CD4-positive, alpha-beta T cell treated with Interferon gamma for 1 hour (primary cell): Measurements from ENCODE around the gene TNFRSF14.

Experiments
- DNase-seq: peaks from one replicate; pipeline ENCODE4 v3.0.0-alpha.2; 2020

The TNFRSF14 gene

DNA sequence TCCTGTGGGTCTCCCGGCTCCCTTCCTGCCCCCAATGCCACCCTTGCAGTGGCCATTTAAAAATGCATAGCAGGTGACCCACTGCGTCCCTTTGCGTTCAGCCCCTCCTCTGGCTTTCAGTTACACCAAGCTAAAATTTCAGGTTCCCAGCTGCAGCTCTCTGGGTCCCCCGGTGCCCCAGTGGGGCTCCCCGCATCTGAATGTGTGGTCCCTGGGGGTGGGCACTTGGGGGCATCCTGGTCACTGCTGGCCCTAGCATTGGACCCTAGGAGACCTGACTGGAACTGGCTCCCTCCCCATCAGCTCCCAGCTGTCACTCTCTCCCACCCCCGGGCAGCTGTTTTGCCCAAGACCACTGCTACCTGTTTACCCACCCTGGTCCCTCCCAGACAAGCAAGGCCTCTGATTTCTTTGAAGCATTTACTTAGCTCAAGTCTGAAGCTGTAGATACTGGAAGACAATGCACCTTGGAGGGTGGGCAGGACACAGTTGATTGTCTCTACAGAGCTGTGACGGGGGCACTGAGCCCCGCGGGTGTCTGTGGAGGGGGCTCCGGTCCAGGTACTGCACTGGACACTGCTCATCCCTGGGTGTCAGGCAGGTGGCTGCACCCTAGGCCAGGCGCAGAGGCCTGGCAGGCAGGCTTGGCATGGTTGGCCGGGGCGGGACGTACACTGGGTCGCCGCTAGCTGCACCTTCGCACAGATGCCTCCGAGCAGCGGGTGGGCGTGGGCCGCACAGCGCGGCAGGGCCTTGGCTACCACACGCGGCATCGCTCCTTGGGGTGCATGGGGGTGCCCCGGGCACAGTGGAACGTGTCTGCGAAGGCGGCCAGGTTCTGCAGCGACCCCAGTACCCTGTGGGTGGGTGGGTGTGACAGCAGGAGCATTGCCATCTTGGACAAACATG, 34.3 kb downstream of the TNFRSF14 start:
- no peak for DNase-seq

DNA sequence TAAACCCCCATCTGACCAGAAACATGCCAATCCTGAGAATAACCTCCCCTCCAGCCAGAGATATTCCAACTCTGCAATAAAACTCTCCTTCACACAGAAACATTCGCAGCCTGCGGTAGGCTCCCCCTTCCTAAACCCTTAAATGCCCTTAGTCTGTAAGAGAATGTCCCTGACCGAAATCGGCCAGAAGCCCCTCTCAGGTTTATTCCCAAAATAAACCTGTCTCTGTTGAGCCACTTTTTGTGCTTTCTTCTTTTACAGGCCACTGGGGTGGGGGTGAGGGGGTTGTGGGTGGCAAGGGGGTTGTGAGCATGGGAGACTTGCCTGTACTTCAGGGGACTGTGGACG, 35.0 kb downstream of the TNFRSF14 start:
- DNase-seq = no peak

DNA sequence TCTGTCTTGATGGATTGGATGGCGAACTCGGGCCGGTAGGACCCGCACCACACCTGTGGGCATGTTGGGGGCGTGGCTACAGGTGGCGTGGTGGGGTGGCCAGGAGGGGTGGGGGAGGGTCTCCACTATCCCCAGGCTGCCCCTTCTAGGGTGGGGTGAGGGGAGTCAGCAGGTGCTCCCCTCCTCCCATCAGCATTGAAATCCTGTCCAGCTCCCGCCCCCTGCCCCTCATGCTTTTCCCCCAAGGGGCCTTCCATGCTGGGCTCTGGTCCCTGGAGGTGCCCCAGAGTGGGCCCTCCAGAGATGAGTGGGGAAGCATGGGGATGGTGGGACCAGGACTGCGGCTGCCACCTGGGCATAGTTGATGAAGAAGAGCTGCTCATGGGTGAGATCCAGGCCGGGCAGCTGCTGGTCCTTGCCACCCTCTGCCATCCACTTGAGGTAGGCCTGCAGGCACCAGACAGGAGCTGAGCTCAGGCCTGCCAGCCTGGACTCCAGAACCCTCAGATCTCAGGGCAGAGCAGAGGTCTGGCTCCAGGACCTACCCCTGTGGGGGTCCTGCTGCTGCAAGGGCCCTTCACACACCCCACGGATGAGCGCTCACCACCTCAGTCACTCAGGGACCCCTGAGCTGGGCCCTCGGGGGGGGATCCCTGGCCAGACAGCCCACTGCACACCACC, 35.5 kb downstream of the TNFRSF14 start:
- no peak for DNase-seq

DNA sequence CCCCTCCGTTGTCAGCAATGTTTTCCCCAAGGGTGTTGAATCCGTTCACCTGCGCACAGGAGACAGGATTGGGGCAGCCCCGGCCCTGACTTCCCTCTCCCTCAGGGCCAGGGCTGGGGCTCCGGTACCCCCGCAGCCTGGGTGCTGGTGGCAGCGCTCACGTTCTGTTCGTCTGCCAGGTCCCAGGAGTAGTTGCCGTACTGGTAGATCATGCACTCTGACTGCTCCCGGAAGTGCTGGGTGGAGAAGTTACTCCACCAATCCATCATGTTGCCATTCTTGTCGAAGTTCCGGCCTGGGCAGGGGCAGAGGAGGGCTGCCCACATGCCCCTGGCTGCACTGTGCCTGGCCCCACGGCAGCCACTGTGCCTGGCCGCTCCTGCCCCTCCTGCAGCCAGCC, 36.5 kb downstream of the TNFRSF14 start:
- DNase-seq = no peak

DNA sequence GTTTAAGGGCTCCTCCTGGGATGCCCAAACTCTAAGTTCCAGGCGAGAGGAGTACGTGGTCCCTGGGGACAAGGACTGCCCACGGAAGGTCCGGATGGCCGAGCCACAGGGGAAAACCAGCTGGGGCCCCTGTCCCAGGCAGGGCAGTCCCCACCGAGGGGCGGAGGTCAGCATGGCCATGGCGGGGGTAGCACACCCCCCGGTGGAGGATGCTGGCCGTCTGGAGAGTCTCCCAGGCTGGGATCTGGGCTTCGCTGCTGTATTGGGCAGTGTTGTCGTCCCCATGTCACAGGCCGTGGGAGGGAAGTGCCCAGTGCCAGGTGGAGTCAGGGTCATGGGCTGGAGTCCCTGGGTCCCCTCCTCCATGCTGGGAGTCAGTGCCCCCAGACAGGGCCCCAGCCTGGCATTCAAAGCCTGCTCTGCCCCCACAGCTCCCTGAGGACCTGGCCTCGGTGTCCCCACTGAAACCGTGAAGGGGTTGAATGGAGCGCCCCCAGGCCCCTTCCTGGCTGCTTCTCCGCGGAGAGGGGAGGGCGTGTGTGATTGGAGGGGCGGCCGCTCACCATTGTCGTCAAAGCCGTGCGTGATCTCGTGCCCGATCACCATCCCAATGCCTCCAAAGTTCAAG, 37.2 kb downstream of the TNFRSF14 start:
- no peak for DNase-seq

DNA sequence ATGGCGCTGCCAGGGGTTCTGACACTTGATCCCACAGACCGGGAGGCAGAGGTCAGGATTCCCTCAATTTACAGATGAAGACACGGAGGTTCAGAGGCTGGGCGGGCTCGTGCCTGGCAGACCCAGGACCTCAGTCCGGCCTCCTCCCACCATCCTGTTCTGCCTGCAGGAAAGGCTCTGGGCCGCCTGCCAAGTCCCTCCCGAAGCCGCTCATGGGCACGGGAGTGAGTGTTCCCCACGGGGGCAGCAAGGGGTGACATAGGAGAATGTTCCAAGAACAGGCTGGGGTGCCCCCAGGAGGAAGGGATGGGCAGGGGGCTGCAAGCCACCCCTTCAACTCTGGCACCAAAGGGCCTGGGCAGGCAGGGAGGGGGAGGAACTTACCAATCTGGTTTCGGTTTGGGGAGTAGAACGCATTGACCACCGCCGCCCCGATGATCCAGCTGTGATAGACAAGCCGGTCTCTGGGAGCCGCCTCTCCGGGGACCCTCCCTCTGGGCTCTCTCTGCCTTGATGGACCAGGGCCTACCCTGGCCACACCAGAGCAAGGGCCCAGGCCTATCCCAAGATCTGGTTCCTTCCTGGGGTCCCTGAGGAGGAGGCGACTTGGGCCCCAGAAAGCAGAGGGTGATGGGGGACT, 38.0 kb downstream of the TNFRSF14 start:
- no peak for DNase-seq

DNA sequence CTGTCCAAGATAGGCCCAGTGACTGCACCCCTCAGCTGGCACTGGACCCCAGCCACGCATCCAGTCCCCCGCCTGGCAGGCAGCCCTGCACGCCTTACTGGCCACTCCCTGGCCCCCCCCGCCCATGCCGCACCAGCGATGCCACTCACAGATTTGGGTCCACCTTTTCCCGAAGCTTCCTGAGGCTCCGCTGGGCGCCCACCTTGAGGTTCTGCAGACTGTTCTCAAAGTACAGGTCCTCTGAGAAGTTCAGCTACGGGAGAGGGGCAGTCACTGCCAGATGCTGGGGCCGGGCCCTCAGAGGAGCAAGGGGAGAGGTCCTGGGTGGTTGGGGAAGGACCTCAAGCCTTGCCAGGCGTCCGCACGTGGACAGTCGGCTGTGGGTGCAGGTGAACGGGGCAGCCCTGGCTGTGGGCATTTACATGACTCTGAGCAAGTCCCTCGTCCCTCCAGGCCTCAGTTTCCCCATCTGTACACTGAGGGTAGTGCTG, 38.5 kb downstream of the TNFRSF14 start:
- no peak for DNase-seq

DNA sequence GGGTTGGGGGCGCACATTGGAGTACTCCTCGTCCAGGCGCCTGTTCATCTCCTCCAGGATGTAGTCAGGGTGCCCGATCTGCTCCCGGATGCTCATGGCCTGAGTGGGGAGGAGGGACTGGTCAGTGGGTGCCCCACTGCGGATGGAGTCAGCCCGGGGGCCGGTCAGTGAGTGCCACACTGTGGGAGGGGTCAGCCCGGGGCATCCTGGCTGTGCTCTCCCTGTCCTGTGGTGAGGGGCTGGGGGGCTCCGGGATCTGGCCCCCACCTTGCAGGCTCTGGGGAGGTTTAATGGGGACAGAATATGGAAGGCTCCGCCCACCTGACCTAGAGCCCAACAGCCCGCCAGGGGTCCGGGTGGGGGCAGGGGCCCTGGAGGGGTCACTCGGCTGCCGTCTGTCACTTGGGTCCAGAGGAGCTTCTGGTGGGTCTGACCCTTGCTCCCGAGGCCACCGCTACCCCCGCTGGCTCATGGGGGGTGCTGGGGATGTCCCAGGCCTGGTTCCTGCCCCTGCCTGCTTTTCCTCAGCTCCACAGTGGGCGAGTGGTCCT, 39.2 kb downstream of the TNFRSF14 start:
- DNase-seq = no peak

DNA sequence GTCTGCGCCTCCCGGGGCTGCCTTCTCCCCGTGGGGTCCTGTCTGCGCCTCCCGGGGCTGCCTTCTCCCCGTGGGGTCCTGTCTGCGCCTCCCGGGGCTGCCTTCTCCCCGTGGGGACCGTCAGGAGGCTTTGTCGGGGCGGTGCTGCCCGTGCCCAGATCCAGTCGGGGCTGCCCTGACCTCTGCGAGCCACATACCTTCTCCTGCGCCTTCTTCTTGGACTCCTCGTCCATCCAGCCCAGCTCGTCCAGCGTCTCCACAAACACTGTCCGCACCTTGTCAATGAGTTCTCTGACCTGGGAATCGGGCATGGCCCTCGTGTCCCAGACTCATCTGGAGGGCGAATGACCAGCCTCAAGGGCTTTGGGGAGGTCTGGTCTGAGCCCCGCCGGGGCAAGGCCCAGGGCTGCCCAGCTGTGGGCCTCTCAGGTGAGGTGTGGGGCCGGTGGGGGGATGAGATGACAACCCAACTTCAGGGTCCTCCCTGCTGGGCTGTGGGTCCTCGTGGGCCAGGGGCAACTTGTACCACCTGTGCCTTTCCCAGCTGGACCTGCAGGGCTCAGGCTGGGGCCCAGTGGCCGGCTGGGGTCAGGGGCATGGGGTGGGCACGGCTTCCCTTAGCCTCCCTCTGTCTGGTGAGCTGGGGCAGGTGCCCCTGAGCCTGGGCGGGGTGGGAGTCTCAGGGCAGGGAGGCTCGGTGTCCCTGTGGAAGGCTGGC, 39.8 kb downstream of the TNFRSF14 start:
- DNase-seq = no peak

DNA sequence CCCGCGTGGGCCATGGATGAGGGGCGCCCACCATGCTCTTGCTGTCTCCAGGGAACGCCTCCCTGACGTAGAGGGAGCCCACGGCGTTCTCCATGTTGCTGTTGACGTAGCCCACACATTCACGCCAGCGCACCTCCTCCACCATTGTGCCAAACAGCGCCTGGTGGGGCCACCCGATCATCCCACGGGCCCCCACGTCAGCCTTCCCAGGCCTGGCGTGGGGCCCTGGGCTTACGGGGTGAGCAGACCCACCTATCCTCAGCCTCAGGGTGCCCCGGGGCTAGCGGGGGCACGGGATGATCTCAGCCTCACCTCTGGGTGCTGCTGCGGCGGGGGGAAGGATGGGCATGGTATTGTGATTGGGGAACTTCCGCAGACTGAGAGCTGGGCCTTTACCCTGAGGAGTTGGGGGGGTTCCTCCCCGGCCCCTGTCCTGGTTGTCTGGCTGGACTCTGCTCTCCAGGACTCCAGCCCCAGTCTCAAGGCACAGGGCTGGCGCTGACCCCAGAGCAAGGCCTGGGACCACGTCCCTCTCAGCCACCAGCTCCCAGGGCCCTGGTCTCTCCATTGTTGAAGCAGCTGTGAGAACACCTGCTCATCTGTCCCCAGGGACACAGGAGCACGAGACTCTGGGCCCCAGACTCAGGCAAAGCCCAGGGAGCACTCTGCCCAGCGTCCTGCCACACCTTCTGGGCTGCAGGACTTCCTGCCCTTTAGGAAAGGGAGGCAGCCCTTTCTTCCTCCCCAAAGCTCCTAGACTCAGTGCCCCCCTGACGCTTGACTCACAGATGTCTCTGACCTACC, 40.6 kb downstream of the TNFRSF14 start:
- no peak for DNase-seq

DNA sequence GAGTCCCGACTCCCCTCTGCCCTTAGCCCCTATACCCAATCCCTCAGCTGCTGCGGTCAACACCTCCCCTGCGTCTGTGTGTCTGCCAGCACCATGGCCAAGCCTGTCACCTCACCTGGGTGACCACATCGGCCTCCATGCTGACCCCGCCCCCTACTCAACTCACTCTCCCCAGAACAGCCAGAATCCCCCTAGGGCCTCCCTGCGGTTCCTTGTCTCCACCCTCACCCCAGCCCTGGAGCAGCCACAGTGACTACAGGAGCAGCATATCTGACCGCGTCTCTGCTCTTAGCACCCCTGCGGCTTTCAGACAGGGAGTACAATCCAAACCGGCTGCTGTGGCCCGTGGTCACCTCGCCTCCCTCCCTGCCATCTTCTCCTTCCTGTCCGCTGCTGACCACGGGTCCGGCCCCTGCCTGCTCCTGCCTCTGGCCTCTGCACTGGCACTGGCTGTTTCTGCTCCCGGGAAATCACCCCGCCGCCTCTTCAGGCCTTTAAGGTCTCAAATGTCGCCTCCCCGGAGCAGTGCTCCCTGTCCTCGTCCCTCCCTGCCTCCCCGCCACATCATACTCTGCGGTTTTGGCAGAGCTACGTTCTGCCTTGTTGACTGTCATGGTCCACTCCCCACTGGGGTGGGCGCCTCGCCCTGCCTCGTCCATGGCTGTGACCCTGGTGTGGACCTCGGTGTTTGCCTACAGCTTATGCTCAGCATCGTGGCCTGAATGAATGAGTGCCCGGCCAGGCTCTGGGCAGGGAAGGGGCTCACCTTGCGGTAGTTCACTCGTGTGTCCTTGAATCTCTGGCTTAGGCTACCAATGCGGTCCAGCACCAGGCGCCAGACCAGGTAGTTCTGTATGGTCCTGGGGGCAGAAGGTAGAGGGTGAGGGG, 41.5 kb downstream of the TNFRSF14 start:
- no peak for DNase-seq

DNA sequence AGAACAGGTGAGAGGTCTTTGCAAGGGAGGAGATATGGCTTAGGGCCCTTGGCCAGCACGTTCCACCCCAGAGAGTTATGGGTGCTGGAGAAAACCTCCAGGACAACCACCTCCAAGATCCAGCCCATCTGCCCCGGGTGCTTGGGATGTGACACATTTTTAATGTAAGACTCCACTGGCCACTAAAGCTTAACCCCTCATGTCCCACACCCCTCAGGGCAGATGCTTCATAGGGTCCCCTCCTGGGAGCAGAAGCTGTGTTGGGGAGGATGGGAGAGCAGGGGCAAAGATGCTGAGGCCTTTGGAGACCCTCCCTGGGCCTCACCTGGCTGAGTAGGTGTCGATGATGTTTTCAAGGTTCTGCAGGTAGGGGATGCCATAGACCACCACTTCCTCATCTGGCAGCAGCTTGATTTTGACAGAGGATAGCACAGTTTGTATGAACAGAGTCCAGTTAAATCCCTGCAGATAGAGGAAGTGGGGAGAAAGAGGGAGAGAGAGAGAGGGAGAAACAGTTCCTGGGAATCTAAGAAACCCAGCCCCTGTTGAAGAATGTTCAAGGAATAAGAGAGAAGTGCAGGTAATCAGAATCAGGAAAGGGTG, 42.3 kb downstream of the TNFRSF14 start:
- DNase-seq = no peak

DNA sequence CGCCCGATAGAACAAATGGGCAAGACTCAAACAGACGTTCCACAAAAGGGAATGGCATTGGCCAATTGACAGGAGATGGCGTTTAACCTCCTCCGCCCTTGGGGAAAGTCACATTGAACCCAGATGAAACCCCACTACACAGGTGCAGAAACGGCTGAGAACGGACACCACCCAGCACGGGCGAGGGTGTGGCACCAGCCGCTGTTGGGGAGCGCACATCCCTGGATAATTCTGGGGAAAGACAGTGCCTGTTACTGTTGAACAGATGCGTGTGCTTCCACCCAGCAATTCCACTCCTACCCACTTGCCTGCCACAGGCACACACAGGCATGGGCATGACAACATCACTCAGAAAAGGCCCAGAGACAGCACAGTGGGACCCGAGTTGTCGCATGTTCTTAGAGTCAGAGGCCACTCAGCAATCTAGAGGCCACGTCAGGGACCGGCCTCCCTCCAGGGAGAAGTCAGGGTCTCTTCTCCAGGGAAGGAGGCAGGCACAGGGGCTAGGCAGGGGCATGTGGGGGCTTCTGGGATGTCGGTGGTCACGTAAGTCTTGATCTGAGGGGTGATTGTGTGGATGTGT, 45.6 kb downstream of the TNFRSF14 start:
- no peak for DNase-seq

DNA sequence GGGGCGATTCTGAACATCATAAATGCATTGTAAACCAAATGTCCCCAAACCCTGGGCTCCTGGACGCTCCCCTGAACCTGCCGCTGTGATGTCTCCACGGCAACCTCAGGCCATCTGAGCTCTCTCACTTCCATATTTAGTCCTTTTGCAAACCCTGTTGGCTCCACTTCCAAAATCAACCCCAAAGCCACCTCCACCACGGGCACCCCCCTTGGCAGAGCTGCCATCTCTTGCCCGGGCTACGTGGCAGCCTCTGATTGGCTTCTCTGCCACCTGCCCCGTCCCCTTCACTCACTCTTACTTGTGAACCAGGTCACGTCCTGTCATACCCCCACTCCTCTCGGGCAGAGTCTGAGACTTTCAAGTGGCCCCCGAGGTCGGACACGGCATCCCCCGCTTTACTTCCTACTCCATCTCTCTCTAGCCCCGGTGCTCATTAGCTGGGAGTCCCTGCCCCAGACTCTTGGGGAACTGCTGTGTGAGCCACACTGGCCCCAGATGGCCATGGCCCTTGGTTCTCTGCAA, 46.2 kb downstream of the TNFRSF14 start:
- no peak for DNase-seq

DNA sequence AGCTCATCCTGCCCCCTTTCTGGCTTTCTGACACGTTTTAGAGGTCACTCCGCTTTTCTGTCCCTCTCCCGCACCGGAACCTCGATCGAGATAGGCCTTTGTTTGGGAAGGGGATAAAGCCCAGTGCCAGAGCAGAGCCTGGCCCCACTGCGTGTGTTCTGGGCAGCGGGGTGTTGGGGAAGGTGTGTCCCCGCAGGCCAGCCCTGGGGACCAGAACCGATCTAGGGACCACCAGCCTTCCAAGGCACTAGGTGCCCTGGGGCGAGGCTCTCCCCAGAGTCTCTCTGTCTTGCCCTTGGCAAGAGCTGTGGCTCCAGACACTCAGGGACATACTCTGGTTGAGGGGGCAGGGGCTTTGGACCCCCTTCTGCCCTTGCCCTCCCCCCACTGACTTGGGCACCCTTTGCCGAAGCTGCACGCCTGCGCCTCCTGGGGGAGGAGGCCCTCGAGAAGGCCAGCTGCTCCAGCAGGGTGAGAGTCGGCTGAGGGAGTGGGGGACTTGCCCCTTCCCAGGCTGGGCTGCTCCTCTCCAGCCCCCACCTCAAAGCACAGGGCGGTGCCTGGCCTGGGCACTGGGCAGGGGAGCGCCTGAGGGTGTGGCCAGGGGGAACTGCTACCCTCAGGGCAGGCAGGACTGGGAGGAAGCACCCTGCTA, 46.8 kb downstream of the TNFRSF14 start:
- no peak for DNase-seq

DNA sequence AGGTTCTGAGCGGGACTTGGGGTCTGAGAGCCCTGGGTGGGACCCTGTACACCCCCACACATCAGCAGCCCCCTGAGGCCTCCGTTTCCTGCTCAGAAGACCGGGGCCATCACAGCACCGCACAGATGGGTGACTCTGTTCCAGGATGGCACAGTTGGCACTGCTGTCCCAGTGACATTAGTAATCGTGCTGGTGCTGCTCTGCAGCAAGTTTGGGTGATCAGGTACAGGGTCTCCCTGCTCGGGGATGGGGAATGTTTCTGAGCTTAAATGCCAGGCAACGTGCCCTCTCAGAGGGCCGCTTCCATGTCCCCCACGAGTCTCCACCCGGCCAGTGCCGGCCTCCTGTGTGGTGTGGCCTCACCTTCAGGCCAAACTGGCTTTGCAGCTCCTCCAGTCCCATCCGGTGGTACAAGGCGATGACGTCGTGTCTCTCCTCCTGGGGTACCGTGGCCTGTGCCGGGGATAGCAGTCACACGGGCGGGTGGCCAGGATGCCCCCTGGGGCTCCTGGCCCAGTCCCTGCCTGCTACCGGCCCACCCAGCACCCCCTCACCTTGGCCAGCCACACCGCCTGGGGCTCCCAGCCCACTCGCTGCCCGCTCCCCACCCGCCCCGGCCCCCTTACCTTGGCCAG, 47.5 kb downstream of the TNFRSF14 start:
- no peak for DNase-seq

DNA sequence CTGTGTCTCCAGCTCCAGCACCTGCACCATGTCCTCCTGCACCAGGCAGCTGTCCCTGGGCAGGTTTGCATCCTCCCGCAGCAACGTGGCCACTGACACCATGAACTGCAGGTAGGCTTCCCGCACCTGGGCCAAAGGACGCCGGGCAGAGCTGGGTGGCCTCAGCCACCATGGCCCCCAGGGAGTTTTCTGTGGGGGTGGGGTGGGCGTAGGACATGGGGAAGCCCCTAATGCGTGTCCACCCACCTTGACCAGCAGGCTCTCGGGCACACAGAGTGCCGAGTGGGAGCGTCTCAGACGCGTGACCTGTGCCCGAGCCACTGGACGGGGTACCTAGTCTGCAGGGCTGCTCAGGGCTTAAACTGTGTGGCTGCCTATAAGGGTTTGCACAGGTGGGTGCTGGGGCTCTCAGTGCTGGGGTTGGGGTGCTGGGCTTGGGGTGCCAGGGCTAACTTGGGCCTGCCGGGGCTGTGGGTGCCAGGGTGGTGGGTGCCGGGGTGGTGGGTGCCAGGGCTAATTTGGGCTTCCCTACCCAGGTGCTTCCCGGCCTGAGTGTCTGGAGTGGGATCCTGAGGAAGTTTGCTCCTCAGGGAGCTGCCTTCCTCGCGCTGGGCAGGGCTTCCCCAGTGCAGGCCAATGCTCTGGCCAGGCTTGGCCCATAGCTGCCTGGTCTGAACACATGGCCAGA, 48.1 kb downstream of the TNFRSF14 start:
- no peak for DNase-seq
